Endometrial microvascular endothelial cells (primary cell): ENCODE data around the gene HABP4. TPM values are rescaled to one million over a fixed set of nuclear protein-coding genes. Genes with fewer than 3 reads are reported as not detected.

Experiments used
- in situ Hi-C: cut with HindIII; loops from 2 replicates; pipeline ENCODE4 v1.10.0; 2017; ENCODE audit warnings: low sequenced_read_pairs, low pct_unique_long_range_greater_than_20kb; ENCODE audit errors: inconsistent ontology term
- total RNA-seq: library from RNA; depleted of rRNA; stranded (reverse); fragments of >200 nt; gene quantifications from one replicate; pipeline ENCODE4 v1.2.3, GENCODE V29; 2015; ENCODE audit errors: inconsistent ontology term

Gene HABP4
- total RNA-seq, 1 donor from 2014 or later = 5.3 TPM

DNA sequence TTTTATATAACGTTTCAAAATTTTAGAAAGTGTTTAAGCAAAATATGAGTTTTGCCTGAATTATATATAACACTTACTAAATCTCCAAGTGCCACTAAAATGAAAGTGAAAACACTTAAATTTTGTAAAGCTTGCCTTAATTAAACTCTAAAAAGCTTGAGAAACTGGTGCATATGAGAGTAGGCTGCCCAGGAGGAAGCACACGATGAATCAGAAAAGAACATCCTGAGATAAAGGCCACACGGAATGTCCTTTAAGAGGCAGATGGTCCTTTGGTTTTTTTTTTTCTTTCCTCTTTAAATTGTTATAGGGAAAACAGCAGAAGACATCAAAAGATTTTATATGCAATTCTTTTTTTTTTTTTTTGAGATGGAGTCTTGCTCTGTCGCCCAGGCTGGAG lies 60.3 kb downstream of the HABP4 start:
- in situ Hi-C loops = no loop called here

DNA sequence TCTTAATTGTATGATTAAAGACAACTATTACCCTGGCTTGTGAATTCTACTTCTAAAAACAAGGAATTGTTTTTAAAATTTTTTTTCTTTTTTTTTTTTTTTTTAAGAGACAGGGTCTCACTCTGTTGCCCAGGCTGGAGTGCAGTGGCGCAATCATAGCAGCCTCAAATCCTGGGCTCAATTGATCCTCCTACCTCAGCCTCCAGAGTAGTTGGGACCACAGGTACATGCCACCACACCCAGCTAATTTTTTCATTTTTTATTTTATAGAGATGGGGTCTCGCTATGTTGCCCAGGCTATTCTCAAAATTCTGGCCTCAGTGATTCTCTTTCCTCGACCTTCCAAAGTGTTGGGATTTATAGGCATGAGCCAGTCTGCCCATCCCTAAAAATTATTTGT lies 62.3 kb downstream of the HABP4 start:
- in situ Hi-C loops = no loop called here

DNA sequence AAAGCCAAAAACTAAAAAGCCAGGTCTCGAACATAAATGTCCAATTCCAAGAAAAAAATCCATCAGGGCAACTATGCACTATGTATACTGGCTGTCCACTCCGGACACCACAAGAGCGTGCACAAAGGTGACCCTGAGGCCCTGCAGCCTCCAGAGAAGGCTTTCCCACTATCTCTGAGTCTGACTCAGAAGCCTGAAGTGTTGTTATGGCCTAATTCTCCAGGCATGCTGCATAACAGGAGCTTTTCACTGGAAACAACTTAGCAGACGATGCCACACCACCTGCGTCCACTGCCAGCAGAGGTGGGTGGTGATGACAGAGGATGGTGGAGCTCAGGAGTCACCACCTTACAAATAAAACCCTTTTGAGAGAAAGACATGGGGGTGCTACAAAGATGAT lies 63.7 kb downstream of the HABP4 start:
- in situ Hi-C loops = no loop called here

DNA sequence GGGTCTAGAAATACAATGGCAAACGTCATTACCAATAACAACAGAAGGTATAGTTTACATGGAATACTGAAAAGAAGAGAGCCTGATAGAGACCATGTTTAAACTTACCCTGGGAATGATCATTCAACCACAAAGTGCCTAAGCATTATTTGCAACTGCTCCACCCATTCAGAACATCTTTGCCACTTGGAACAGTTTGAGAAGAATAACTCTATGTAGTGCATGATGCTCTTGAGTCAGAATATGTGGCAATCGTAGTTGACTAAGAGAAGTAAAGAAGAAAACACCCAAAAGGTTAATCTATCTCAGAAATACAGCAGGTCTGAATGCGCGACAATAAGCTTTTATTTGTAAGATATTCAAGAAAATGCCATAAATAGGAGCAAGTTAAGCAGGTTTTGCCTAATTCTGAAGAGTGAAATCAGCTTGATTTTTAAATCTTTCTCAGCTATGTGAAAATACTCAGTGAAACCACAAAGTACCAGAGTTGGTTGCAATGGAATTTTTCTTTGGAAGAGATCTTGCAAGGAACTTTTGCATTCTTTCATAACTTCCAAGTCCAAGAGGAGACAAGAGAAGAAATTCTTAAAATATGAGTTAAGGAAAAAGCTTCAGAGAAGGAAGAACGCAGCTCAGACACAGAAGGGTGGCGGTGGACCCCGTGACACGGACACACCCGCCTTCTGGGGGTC lies 64.3 kb downstream of the HABP4 start:
- in situ Hi-C loops = no loop called here

DNA sequence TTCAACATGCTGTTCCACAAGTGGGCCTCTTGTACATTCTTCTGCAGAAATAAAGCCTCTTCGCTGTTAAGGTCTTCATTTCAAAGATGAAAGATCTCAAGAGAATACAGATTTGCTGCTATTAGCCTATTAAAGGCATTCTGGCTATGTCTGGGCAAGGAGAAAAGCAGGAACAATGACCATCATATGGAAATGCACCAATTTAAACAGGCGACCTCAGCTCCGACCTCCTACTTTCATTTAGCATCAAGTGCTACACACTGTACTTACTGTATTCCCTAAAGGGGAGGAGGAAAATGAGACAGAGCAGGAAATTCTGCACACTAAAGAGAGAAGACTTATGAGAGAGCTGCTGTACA lies 64.8 kb downstream of the HABP4 start:
- in situ Hi-C loops = no loop called here

DNA sequence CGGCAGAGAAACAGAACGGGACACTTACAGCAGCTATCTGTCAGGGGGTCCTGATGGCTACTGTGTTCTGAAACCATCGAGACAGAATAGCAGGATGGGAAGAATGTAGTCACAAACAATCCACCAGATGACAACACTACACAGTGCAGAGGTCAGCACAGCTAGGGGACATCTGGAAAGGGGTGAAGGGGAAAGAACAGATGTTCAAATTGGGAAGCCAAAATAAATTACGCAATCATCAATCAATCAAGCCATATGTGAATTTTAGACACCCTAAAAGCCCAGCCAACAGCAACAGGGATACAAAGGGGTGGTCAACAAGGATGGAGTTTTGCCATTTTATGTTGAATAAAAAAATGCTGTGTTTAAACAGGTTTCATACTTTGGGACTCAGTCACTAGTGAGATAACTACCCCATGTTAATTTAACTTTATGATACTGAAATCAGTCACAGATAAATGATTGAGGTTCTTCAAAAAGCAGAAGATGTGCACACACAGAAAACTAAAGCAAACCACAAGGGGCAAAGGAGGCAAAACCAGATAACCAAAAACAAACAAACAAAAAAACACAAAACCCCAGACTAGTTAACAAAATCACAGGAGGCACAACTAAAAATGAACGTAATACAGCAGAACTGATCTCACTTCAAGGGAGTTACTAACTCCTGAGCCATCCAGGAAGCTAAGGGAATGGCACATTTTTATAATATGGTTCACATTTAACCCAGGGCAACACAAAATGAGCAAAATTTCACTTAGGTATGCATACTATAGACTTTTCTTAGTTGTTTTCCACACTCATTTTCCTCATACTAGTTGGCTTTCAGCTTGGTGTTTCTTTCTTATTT lies 65.9 kb downstream of the HABP4 start:
- in situ Hi-C loops = no loop called here

DNA sequence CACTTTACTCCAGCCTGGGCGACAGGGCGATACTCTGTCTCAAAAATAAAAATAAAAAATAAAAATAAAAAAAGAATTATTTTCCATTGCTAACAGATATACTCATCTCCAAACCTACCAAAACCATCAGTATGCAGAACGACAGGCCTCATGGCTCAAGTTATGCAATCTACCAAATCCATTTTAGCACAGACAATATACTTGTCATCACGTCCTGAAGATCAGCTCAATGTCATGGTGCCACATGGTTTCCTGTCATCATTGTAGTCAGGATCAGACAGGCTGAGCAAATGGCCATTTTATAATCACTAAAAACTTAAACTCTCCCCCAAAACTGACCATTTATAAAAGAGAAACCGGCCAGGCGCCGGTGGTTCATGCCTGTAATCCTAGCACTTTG lies 69.1 kb downstream of the HABP4 start:
- in situ Hi-C loops = no loop called here

DNA sequence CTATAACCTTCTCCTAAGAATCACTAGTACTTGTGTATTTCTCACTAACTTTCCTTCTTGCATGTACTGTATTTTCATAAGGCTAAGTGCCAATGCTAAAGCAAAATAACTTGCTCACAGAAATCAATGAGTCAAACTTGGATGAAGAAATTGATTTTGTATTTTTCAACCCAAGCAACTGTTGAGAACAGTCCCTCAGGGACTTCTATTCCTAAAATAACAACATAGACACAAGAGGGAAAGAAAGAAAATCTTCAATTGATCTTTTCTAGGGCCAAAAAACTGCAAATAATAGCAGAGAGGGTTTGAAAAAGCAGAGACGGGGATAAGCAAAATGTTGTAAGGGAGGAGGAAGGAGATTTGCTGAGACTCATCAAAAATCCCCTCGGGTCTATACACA lies 69.8 kb downstream of the HABP4 start:
- in situ Hi-C loops = no loop called here

DNA sequence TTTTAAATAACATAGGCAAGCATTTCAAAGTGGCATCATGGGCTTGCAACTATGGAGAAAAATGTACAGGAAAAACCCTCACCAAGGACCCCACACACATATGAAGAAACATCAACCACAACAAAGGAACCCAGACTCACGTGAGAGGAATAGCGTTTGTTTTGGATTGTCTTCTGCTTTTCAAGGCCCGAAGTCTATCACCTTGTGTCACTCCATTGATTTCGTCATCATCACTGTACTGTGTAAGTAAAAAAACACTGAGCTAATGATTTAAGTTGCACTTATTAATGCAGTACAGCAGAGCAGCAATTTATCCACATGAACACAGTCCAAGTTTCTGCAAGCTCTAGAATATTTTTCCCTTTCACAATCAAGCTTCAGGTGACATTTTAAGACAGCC lies 72.4 kb downstream of the HABP4 start:
- in situ Hi-C loops = no loop called here

DNA sequence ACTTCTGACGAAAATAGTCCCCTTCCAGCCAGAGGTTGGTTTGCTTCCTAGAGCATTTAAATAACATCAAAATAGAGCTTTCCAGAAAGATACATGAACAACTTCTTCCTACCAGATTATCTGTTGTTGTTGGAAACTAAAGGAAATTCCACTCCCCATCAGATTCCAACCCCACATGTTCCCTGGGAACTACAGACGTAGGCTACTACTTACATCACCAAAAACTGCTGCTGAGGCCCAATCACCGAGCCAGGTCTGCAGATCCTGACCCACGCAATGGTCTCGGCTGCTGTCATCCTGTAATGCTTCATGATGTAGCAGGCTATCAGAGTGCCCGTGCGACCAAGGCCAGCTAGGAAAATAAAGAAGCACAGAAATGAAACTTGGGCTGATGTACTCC lies 73.4 kb downstream of the HABP4 start:
- in situ Hi-C loops = no loop called here

DNA sequence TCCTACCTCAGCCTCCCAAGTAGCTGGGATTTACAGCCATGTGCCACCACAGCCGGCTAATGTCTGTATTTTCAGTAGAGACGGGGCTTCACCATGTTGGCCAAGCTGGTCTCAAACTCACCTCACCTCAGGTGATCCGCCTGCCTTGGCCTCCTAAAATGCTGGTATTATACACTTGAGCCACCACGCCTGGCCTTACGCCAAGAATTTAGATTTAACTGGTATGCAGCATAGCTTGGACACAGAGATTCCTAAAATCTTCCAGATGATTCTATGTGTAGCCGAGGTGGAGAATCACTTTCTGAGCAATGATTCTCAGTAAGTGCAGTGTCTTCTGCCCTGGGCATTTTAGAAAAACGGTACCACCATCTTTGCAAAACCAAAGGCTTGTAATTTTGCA lies 74.1 kb downstream of the HABP4 start:
- in situ Hi-C loops = no loop called here

DNA sequence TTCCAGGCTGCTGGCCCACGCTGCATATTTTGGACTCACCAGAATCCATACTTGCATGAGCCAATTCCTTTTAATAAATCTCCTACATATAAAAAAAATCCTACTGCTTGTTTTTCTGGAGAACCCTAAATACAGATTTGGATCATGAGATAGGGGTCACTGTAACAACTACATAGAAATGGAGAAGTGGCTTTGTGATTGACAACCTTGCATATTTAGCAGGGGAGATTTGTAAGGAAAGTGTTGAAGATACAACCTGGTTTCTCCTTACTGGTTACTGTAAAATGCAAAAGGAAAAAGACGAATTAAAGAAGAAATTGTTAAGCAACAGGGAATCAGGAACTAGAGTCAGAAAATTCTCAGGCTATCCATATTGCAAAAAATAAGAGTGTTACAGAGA lies 74.8 kb downstream of the HABP4 start:
- in situ Hi-C loops = no loop called here

DNA sequence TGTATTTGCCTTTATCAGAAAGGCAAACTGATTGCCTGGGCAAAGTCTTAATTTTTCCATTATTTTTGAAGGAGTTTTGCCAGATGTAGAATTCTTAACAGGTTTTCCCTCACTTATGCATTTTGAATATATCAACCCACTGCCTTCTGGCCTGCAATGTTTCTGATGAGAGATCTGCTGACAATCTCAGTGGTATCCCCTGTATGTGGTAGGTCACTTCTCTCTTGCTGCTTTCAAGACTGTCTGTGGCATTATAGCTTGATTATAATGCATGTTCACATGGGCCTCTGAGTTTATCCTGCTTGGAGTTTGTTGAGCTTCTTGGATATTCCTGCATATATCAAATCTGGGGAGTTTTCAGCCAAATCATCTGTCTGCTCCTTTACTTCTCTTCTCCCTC lies 82.2 kb downstream of the HABP4 start:
- in situ Hi-C loops = no loop called here

DNA sequence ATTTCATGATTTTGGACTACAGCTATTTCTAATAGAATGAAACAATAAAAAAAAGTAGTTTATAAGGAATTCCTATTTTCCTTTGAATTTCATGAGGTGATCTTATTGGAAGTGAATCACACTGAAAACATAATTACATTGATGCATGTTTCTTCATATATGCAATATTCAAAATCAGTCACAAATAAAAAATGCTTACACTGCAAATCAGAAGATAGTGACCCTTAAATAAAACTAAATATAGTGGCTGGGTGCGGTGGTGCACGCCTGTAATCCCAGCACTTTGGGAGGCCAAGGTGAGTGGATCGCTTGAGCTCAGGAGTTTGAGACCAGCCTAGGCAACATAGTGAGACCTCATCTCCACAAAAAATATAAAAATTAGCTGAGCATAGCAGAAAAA lies 90.1 kb downstream of the HABP4 start:
- in situ Hi-C loops = no loop called here

Other genes starting within 250 kb of the HABP4 start
- gene HSD17B3, start 148.0 kb upstream of the HABP4 start, total RNA-seq = not detected
- 36.0 TPM for gene SLC35D2, start 66.5 kb upstream of the HABP4 start, total RNA-seq
- 11.1 TPM for gene ZNF367, start 31.8 kb upstream of the HABP4 start, total RNA-seq
- 1.6 TPM for gene CDC14B, start 169.7 kb downstream of the HABP4 start, total RNA-seq
- 21.9 TPM for gene PRXL2C, start 205.1 kb downstream of the HABP4 start, total RNA-seq